Peyer's patch (tissue), 4 donors: ENCODE results near the gene APC2. TPM values are rescaled to one million over a fixed set of nuclear protein-coding genes. Genes with fewer than 3 reads are reported as not detected.
"Not testable (repeated sequence)": the region's sequence is repeated elsewhere in the genome, so short reads cannot be mapped to it uniquely, and the experiment has no call there.

Experiments used
- DNase-seq, 3 donors: peaks; one replicate each; pipeline ENCODE4 v3.0.0-alpha.2; 2017 to 2019
- H3K27ac ChIP-seq, 4 donors: fragments of 200-600 bp; sonication (generic); one replicate each; pipeline ENCODE4 v1.5.1; 2016 to 2019
- H3K27me3 ChIP-seq, 2 donors: fragments of 200-600 bp; sonication (generic); one replicate each; pipeline ENCODE4 v1.5.1; 2019
- H3K36me3 ChIP-seq, 3 donors: fragments of 200-600 bp; sonication (generic); one replicate each; pipeline ENCODE4 v1.5.1; 2016 to 2019
- H3K4me1 ChIP-seq, 4 donors: fragments of 200-600 bp; sonication (generic); one replicate each; pipeline ENCODE4 v1.5.1; 2016 to 2019
- H3K4me3 ChIP-seq, 4 donors: fragments of 200-600 bp; sonication (generic); 1 replicate in 3 of 4; 2 replicates in 1 of 4; pipeline ENCODE4 v1.5.1; 2016 to 2019; ENCODE audit warnings: mild to moderate bottlenecking in 1 of 4
- H3K9me3 ChIP-seq, 4 donors: fragments of 200-600 bp; sonication (generic); one replicate each; pipeline ENCODE4 v1.5.1; 2016 to 2019; ENCODE audit warnings: mild to moderate bottlenecking in 1 of 4
- CTCF ChIP-seq, 6 experiments: fragments of 450-650 bp in 4 of 6; fragments of 200-600 bp in 2 of 6; sonication (generic) in 1 of 6; IDR thresholded peaks; one replicate each; pipeline ENCODE4 v1.5.1; 2017 to 2019; ENCODE audit warnings: antibody characterized with exemption in 6 of 6, mild to moderate bottlenecking in 3 of 6, moderate library complexity in 1 of 6
- POLR2A ChIP-seq, 2 donors: fragments of 450-650 bp; IDR thresholded peaks; one replicate each; pipeline ENCODE4 v1.5.1; 2017; ENCODE audit warnings: antibody characterized with exemption in 2 of 2, mild to moderate bottlenecking in 2 of 2, moderate library complexity in 2 of 2
- total RNA-seq, 4 donors: library from RNA; depleted of rRNA; stranded (reverse); fragments of >200 nt; gene quantifications; one replicate each; pipeline ENCODE4 v1.1.0, GENCODE V29; 2016

APC2 gene
- total RNA-seq, 4 donors from 2014 or later = 0.18 to 0.76 (median 0.27) TPM; not detected in 1

GRCh38 chr19:1435378-1435989 is 14.4 kb upstream of the APC2 start:
- Histone ChIP-seq H3K27me3 (no peaks in the 10 kb centered on the region), H3K4me3 (no peak overlapping the region), H3K4me1 (peaks cover 0 to 15% (median 9%) of the 10 kb centered on the region in 4 donors), H3K9me3 (no peaks in the 10 kb centered on the region), H3K27ac (no peak overlapping the region), H3K36me3 (peaks cover 0 to 63% (median 0%) of the 10 kb centered on the region in 3 donors)
- DNase-seq = no peak
- no peak for TF ChIP-seq CTCF (IDR thresholded peaks at IDR 0.05)
- TF ChIP-seq POLR2A (IDR thresholded peaks at IDR 0.05) = no peak

GRCh38 chr19:1437609-1438008 is 12.3 kb upstream of the APC2 start:
- TF ChIP-seq POLR2A (IDR thresholded peaks at IDR 0.05) (no peak), CTCF (IDR thresholded peaks at IDR 0.05) (no peak)
- Histone ChIP-seq H3K27ac (peak overlapping the region in 3 of 4 donors; percentile 56 to 88 (median 87)), H3K36me3 (peaks cover 0 to 60% (median 0%) of the 10 kb centered on the region in 3 donors), H3K4me3 (peak overlapping the region in 3 of 4 donors; percentile 70 to 84 (median 70)), H3K27me3 (no peaks in the 10 kb centered on the region), H3K9me3 (no peaks in the 10 kb centered on the region), H3K4me1 (peaks cover 0 to 15% (median 9%) of the 10 kb centered on the region in 4 donors)
- DNase-seq = no peak

GRCh38 chr19:1438035-1438932 is 11.6 kb upstream of the APC2 start, which contains the start of gene RPS15:
RPS15 (plus strand) TSS chr19:1438396; CDS start chr19:1438426, 30 bp downstream.
- DNase-seq = peak; percentile 89 to 99 (median 97)
- peak within 1 kb of the TSS; percentile 79 to 89 (median 88) for H3K27ac ChIP-seq
- TF ChIP-seq POLR2A (IDR thresholded peaks at IDR 0.05) (peak; percentile 86 to 89), CTCF (IDR thresholded peaks at IDR 0.05) (peak; percentile 93 to 99 (median 98))
- H3K27me3 ChIP-seq = no peaks in the 10 kb centered on the region
- peak within 1 kb of the TSS; percentile 70 to 92 (median 77) for H3K4me3 ChIP-seq
- no peaks in the 10 kb centered on the region for H3K9me3 ChIP-seq
- H3K4me1 ChIP-seq = peaks cover 0 to 15% (median 9%) of the 10 kb centered on the region in 4 donors
- peaks cover 0 to 56% (median 0%) of the 10 kb centered on the region in 3 donors for H3K36me3 ChIP-seq

- Histone ChIP-seq H3K36me3 (peaks cover 0 to 49% (median 0%) of the 10 kb centered on the region in 3 donors), H3K4me3 (peak overlapping the region; percentile 70 to 92 (median 77)), H3K4me1 (peaks cover 0 to 15% (median 9%) of the 10 kb centered on the region in 4 donors), H3K9me3 (no peaks in the 10 kb centered on the region), H3K27me3 (no peaks in the 10 kb centered on the region), H3K27ac (peak overlapping the region; percentile 79 to 89 (median 88))
- TF ChIP-seq CTCF (IDR thresholded peaks at IDR 0.05) (no peak), POLR2A (IDR thresholded peaks at IDR 0.05) (no peak)
- DNase-seq = no peak
Measured at GRCh38 chr19:1438933-1439354, 11.0 kb upstream of the APC2 start.

- H3K9me3 ChIP-seq, DNase-seq, H3K27me3 ChIP-seq: not testable (repeated sequence)
- Histone ChIP-seq H3K36me3 (peaks cover 0 to 41% (median 0%) of the 10 kb centered on the region in 3 donors), H3K4me1 (peaks cover 0 to 17% (median 11%) of the 10 kb centered on the region in 4 donors), H3K4me3 (peak overlapping the region; percentile 70 to 92 (median 77)), H3K27ac (peak overlapping the region in 2 of 4 donors; percentile 79 to 89)
Measured at GRCh38 chr19:1439525-1440417, 10.2 kb upstream of the APC2 start.
